Heart left ventricle (tissue), 16 donors: ENCODE measurements around the gene BNIP3. TPM values are rescaled to one million over a fixed set of nuclear protein-coding genes. Genes with fewer than 3 reads are reported as not detected.

Experiments used
- ATAC-seq, 4 donors: fragments of 200-7000 bp; cut with Tn5 transposase; one replicate each; pipeline ENCODE4 v1.9.1; 2020 to 2022; ENCODE audit warnings: moderate library complexity in 4 of 4, mild to moderate bottlenecking in 3 of 4, moderate number of reproducible peaks in 1 of 4
- DNase-seq, 5 donors: peaks; one replicate each; pipeline ENCODE4 v3.0.0-alpha.2; 2020
- H3K27ac ChIP-seq, 12 donors: fragments of 200-600 bp; sonication (generic) in 4 of 12; one replicate each; pipeline versions ENCODE4 v1.5.0 to v1.8.0; 2016 to 2022; ENCODE audit warnings: mild to moderate bottlenecking in 2 of 12
- H3K27me3 ChIP-seq, 9 donors: fragments of 200-600 bp; sonication (generic) in 2 of 9; one replicate each; pipeline versions ENCODE4 v1.5.1 to v1.8.0; 2016 to 2022; ENCODE audit warnings: mild to moderate bottlenecking in 3 of 9
- H3K36me3 ChIP-seq, 9 donors: fragments of 200-600 bp; sonication (generic) in 2 of 9; one replicate each; pipeline versions ENCODE4 v1.5.0 to v1.8.0; 2018 to 2022; ENCODE audit warnings: mild to moderate bottlenecking in 2 of 9
- H3K4me1 ChIP-seq, 12 donors: fragments of 200-600 bp; sonication (generic) in 4 of 12; one replicate each; pipeline versions ENCODE4 v1.5.0 to v1.8.0; 2016 to 2022; ENCODE audit warnings: mild to moderate bottlenecking in 3 of 12
- H3K4me3 ChIP-seq, 12 donors: fragments of 200-600 bp; sonication (generic) in 4 of 12; one replicate each; pipeline versions ENCODE4 v1.5.0 to v1.8.0; 2017 to 2022; ENCODE audit warnings: mild to moderate bottlenecking in 9 of 12, moderate library complexity in 4 of 12
- H3K9me3 ChIP-seq, 12 donors: fragments of 200-600 bp; sonication (generic) in 4 of 12; one replicate each; pipeline versions ENCODE4 v1.5.0 to v1.8.0; 2016 to 2022; ENCODE audit warnings: mild to moderate bottlenecking in 1 of 12
- POLR2A ChIP-seq, 2 donors: fragments of 450-650 bp; IDR thresholded peaks; one replicate each; pipeline ENCODE4 v1.6.1; 2017; ENCODE audit warnings: antibody characterized with exemption in 2 of 2, mild to moderate bottlenecking in 2 of 2, moderate library complexity in 2 of 2
- WGBS, 4 donors: extraction: QIAGEN DNeasy Blood & Tissue Kit in 2 of 4; methylation state at CpG; one replicate each; pipeline versions ENCODE4 v1.1.5 to v1.1.7; 2013 to 2018; 5-methylcytosine and 5-hydroxymethylcytosine counted together
- intact Hi-C, 10 donors: fragments of 100-400 bp; cut with DNase I; formaldehyde crosslinking; loops; one replicate each; pipeline versions ENCODE4 v1.11.1 to v1.14.2; 2022
- long read RNA-seq, 3 donors: library from polyadenylated mRNA; unstranded; transcript quantifications; one replicate each; pipeline ENCODE4 v2.0.0, GENCODE V29; 2020 to 2021
- polyA plus RNA-seq, 2 donors: library from polyadenylated mRNA; stranded (reverse); fragments of 200-250 nt; gene quantifications; one replicate each; pipeline ENCODE4 v1.2.3, GENCODE V29; 2013
- total RNA-seq, 9 donors: library from RNA; depleted of rRNA in 2 of 9; stranded (reverse); fragments of >200 nt in 2 of 9; fragmentation: NEBNext Ultra II Directional in 3 of 9; extraction: Animal tissue kit (Norgen Biotek cat#: 25700) in 3 of 9; gene quantifications; one replicate each; pipeline versions ENCODE4 v1.1.0 to v1.2.4, GENCODE V29; 2016 to 2023
- TF ChIP-seq, protein P1 (sequence below), 12 donors: fragments of 200-600 bp; sonication (generic) in 4 of 12; IDR thresholded peaks; one replicate each; pipeline versions ENCODE4 v1.5.0 to v1.8.0; 2018 to 2022; ENCODE audit warnings: antibody characterized with exemption in 12 of 12, mild to moderate bottlenecking in 5 of 12
- donor health status: ischemic (EF 13 %, LVEDD 7.1; RV severe dilation, severe dysfunction).
- donor health status: healthy with polysubstance abuse.
- donor health status: DM: no; HTN: yes; CAD: no.
- donor health status: DM: no; HTN: no; CAD: no.
- donor health status: ischemic (EF 25% LVEDD 6.9; RV normal size, moderate dysfunction).
- donor health status: ischemic (EF 25% LVEDD 5.7; RV mildly dilated, moderate dysfunction).
- donor health status: healthy.
- donor health status: DM: yes; HTN: yes; CAD: no.
- donor health status: ischemic (EF 35%, LVEDD 5.7; RV mildly dilated, moderate dysfunction).
- donor health status: nonischemic (EF 11% LVEDD 7.7; RV severe dilation, severe dysfunction).
- donor health status: DM: yes; HTN: yes; CAD: no.
- donor health status: PGD.
- donor health status: ischemic (EF 29% LVEDD 5.4; RV normal size, mild dysfunction).
- donor health status: nonischemic (EF 23%, LVEDD 6.1; RV moderate dilation, normal function).

The BNIP3 gene, protein sequence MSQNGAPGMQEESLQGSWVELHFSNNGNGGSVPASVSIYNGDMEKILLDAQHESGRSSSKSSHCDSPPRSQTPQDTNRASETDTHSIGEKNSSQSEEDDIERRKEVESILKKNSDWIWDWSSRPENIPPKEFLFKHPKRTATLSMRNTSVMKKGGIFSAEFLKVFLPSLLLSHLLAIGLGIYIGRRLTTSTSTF
- total RNA-seq (100 to 1,000 TPM in 8 of 9 donors, 10 to 100 TPM in 1; 97.1 to 711 (median 130) TPM), polyA plus RNA-seq (100 to 1,000 TPM in 1 of 2 donors, 10 to 100 TPM in 1; 48.1 to 119 TPM)
- long read RNA-seq, donor 1, transcript BNIP3-201 (6 exons, 2,861 nt), result major isoform, 683 of 879 reads
- long read RNA-seq, donor 1, partial matches to known transcripts, result 187 of 879 reads
- long read RNA-seq, donor 1, other reads (novel, unspliced or antisense), result 9 of 879 reads
- long read RNA-seq, donor 2, transcript BNIP3-201 (6 exons, 2,861 nt), result major isoform, 1,759 of 1,972 reads
- long read RNA-seq, donor 2, partial matches to known transcripts, result 179 of 1,972 reads
- long read RNA-seq, donor 2, other reads (novel, unspliced or antisense), result 33 of 1,972 reads
- long read RNA-seq, donor 3, transcript BNIP3-201 (6 exons, 2,861 nt), result major isoform, 271 of 348 reads
- long read RNA-seq, donor 3, partial matches to known transcripts, result 67 of 348 reads
- long read RNA-seq, donor 3, other reads (novel, unspliced or antisense), result 9 of 348 reads

DNA sequence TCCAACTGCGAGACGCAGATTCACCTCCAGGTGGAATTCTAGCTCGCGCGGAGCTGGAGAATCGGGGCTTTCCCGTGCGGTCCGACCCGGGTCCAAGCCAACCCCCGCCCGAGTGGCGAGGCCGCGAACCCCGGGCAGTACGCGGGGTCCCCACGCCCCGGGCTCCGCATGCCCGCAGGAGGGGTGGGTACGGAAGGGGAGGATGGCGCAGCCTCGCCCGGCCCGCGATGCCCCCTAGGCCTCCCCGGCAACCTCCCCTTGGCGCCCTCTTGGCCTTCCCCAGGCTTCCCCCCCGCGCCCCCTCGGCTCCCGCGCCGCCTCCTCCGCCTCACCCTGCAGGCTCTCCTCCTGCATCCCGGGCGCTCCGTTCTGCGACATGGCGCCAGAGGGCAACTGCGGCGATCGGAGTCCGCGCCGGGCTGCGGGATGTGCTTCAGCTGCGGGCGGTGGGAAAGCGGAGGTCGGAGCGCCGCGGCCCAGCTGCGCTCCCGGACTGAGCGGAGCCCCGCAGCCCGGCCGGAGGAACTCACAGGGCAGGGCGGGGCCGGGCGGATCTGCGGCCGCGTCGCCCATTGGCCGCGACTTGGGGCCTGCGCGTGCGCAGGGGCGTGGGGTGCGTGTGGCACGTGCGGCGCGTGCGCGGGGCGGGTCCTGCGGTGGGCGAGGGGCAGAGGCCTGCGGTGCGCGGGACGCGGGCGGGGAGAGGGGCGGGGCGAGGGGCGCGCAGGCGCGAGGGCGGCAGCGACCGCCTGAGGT is at the start of gene BNIP3:
Gene BNIP3, minus strand, starts transcription at position 495 of the 756 bp plus-strand sequence. Its CDS starts 117 bp downstream, at position 378.
- Histone ChIP-seq H3K4me1 (peaks cover 0 to 51% (median 28%) of the 10 kb centered on the region in 12 donors), H3K4me3 (peak within 1 kb of the TSS; percentile 72 to 99 (median 90)), H3K27ac (peak within 1 kb of the TSS; percentile 6 to 90 (median 80)), H3K9me3 (no peaks in the 10 kb centered on the region), H3K36me3 (no peaks in the 10 kb centered on the region), H3K27me3 (peaks cover 0 to 9% (median 0%) of the 10 kb centered on the region in 9 donors)
- ATAC-seq (peak; percentile 89 to 95 (median 92)), DNase-seq (peak; percentile 95 to 99 (median 96))
- intact Hi-C loops, result loop anchor here in 4 of 10 donors (2.0 to 5.0 kb wide), 4 partner anchors 15 to 69 kb away; no protein-coding TSS in a partner anchor
- WGBS, 4 donors, result 0 to 2% (median 1%) methylated on average over 12 to 100 of the region's 100 CpGs
- TF ChIP-seq, protein P1, sequence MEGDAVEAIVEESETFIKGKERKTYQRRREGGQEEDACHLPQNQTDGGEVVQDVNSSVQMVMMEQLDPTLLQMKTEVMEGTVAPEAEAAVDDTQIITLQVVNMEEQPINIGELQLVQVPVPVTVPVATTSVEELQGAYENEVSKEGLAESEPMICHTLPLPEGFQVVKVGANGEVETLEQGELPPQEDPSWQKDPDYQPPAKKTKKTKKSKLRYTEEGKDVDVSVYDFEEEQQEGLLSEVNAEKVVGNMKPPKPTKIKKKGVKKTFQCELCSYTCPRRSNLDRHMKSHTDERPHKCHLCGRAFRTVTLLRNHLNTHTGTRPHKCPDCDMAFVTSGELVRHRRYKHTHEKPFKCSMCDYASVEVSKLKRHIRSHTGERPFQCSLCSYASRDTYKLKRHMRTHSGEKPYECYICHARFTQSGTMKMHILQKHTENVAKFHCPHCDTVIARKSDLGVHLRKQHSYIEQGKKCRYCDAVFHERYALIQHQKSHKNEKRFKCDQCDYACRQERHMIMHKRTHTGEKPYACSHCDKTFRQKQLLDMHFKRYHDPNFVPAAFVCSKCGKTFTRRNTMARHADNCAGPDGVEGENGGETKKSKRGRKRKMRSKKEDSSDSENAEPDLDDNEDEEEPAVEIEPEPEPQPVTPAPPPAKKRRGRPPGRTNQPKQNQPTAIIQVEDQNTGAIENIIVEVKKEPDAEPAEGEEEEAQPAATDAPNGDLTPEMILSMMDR (IDR thresholded peaks at IDR 0.05), result peak in 1 of 12 donors; percentile 14
- TF ChIP-seq POLR2A (IDR thresholded peaks at IDR 0.05), result peak; percentile 95 to 99

DNA sequence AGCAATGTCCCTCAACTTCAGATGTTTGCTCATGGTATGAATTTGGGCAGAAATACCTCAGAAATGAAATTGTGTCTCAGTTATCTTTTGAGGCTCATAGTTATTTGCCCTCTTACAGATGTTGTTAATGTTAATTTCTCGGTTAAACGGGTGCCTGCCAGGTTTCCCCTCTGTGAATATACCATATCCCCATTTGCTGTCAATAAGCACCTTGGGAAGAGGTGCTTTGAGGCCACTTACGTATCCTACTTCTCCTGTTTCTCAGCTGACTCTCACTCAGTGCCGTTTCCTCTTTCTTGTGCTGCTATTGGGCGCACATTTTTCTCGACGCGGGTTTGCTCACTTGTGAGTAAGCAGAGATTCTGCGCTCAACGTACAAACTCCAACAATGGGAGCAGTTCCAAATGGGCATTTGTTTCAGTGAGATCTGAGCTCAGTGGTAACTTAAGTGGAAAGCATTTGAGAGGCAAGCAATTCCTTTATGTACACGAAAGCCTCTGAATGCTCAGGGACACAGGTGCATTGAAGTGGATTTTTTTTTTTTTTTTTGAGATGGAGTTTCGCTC is 49.3 kb upstream of the BNIP3 start:
- no peak for ATAC-seq
- 78 to 83% (median 80%) methylated on average over 12 of the region's 12 CpGs for WGBS, 4 donors
- DNase-seq, result no peak
- H3K4me3 ChIP-seq, result no peak overlapping the region
- no peaks in the 10 kb centered on the region for H3K36me3 ChIP-seq
- H3K27me3 ChIP-seq, result peaks cover 0 to 51% (median 5%) of the 10 kb centered on the region in 9 donors
- no peaks in the 10 kb centered on the region for H3K9me3 ChIP-seq
- no peak overlapping the region for H3K27ac ChIP-seq
- H3K4me1 ChIP-seq, result peaks cover 0 to 3% (median 0%) of the 10 kb centered on the region in 12 donors
- intact Hi-C loops, result loop anchor here in 1 of 10 donors (10.0 kb wide), 1 partner anchor 114 kb away; no protein-coding TSS in a partner anchor
- TF ChIP-seq POLR2A (IDR thresholded peaks at IDR 0.05), result no peak
- TF ChIP-seq, protein P1 (IDR thresholded peaks at IDR 0.05), result no peak

DNA sequence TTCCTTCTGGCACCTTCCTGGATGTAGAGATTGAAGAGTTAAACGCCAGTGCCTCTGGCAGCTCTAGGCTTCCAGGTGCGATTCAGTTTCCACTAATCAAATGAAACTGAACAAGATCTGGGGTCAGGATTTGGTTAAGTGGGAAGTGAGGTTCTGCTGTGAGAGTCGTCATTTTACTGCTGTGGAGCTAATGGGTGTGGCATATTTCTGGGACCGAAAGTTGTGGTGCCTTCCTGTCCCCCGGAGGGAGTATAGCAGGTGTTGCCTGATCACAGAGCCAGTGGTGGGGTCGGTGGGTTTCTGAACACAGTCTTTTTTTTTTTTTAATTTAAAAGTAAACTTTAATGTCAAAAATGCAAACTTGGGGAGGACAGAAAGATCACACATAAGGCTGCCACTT is 47.0 kb upstream of the BNIP3 start:
- peaks cover 0 to 51% (median 7%) of the 10 kb centered on the region in 9 donors for H3K27me3 ChIP-seq
- DNase-seq (no peak), ATAC-seq (no peak)
- WGBS, 4 donors, result 54 to 85% (median 60%) methylated on average over 6 of the region's 6 CpGs
- H3K9me3 ChIP-seq, result no peaks in the 10 kb centered on the region
- H3K4me1 ChIP-seq, result peaks cover 0 to 1% (median 0%) of the 10 kb centered on the region in 12 donors
- no peak for TF ChIP-seq POLR2A (IDR thresholded peaks at IDR 0.05)
- TF ChIP-seq, protein P1 (IDR thresholded peaks at IDR 0.05), result no peak
- no peak overlapping the region for H3K27ac ChIP-seq
- no peak overlapping the region for H3K4me3 ChIP-seq
- intact Hi-C loops, result no loop called here
- no peaks in the 10 kb centered on the region for H3K36me3 ChIP-seq
